Peyer's patch (tissue), 4 donors: ENCODE measurements around the gene OSBPL6.

Experiments
- POLR2A ChIP-seq, 2 donors: fragments of 450-650 bp; IDR thresholded peaks; one replicate each; pipeline ENCODE4 v1.5.1; 2017; ENCODE audit warnings: antibody characterized with exemption in 2 of 2, mild to moderate bottlenecking in 2 of 2, moderate library complexity in 2 of 2
- TF ChIP-seq, protein P1 (sequence below), 6 experiments: fragments of 450-650 bp in 4 of 6; fragments of 200-600 bp in 2 of 6; sonication (generic) in 1 of 6; IDR thresholded peaks; one replicate each; pipeline ENCODE4 v1.5.1; 2017 to 2019; ENCODE audit warnings: antibody characterized with exemption in 6 of 6, mild to moderate bottlenecking in 3 of 6, moderate library complexity in 1 of 6

DNA sequence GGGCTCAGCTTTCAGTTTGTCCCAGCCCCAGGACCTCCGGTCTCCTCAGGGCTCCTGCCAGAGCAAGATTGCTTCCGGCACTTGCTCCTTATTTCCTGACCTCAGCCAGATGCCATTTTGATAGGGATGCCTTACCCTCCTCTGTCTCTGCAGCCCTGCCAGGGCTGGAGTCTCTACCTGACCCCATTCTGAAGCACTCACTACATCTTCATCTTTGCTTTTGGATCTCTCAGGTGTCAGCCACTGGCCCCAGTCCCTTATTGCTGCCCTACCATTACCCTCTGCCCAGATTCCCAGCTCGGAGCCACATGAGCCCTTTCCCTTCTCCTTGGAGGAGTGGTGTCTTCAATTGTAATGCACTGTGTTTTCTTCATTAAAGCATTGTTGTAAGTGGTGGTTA, 17.1 kb downstream of the OSBPL6 start:
- TF ChIP-seq, protein P1, sequence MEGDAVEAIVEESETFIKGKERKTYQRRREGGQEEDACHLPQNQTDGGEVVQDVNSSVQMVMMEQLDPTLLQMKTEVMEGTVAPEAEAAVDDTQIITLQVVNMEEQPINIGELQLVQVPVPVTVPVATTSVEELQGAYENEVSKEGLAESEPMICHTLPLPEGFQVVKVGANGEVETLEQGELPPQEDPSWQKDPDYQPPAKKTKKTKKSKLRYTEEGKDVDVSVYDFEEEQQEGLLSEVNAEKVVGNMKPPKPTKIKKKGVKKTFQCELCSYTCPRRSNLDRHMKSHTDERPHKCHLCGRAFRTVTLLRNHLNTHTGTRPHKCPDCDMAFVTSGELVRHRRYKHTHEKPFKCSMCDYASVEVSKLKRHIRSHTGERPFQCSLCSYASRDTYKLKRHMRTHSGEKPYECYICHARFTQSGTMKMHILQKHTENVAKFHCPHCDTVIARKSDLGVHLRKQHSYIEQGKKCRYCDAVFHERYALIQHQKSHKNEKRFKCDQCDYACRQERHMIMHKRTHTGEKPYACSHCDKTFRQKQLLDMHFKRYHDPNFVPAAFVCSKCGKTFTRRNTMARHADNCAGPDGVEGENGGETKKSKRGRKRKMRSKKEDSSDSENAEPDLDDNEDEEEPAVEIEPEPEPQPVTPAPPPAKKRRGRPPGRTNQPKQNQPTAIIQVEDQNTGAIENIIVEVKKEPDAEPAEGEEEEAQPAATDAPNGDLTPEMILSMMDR (IDR thresholded peaks at IDR 0.05) = no peak
- TF ChIP-seq POLR2A (IDR thresholded peaks at IDR 0.05) = no peak
